NK-92 treated with Interleukin-12 subunit alpha and Interleukin-12 subunit beta, amount 100 ng/mL, for 24 hours (cell line): ENCODE data around the gene OR11H6.
"Not testable (repeated sequence)": the region's sequence is repeated elsewhere in the genome, so short reads cannot be mapped to it uniquely, and the experiment has no call there.

Experiments used
- DNase-seq: peaks from one replicate; lab custom pipeline; 2025; lab: John Stamatoyannopoulos, UW

Gene OR11H6

DNA sequence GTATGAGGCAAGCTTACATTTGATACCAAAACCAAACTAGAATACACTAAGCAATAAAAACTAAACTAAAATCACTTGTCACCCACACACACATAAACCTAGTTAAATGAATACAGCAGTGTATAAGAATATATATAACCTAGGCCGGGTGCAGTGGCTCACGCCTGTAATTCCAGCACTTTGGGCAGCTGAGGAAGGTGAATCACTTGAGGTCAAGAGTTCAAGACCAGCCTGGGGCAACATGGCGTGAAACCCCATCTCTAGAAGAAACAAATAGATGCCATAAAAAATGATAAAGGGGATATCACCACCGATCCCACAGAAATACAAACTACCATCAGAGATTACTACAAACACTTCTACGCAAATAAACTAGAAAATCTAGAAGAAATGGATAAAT, 40.9 kb downstream of the OR11H6 start:
- not testable (repeated sequence) for DNase-seq

DNA sequence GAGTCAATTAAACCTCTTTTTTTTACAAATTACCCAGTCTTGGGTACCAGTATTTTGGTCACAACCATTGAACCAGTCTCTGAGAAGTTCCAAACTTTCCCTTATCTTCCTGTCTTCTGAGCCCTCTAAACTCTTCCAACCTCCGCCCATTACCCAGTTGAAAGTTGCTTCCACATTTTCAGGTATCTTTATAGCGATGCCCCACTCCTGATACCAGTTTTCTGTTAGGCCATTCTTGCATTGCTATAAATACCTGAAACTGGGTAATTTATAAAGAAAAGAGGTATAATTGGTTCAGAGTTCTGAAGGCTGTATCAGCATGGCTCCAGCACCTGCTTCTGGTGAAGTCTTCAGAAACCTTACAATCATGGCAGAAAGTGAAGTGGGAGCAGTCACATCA, 50.6 kb downstream of the OR11H6 start:
- no peak for DNase-seq
